Activated CD8-positive, alpha-beta memory T cell treated with anti-CD3 and anti-CD28 coated beads for 24 hours (primary cell): Measurements from ENCODE around the gene TMPRSS7.

Experiments
- DNase-seq: peaks from one replicate; pipeline ENCODE4 v3.0.0-alpha.2; 2020

The TMPRSS7 gene

DNA sequence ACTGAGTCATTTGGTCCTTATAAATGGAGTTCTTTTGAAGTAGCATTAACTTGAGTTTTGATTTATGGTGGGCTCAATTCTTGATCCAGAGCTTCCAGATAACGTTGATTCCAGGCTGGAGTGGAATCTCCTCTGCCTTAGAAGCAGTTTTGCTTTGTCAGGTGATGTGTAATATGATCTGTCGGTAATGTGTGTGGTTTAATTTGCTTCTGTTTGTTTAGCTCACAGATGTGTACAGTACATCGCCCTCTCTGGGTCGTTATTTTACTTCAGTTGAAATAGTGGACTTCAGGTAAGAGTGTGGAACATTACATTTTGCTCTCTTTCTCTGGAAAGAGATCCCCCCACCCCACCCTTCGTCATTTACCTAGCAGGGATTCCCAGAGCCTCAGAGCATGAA, 74.8 kb downstream of the TMPRSS7 start:
- no peak for DNase-seq

DNA sequence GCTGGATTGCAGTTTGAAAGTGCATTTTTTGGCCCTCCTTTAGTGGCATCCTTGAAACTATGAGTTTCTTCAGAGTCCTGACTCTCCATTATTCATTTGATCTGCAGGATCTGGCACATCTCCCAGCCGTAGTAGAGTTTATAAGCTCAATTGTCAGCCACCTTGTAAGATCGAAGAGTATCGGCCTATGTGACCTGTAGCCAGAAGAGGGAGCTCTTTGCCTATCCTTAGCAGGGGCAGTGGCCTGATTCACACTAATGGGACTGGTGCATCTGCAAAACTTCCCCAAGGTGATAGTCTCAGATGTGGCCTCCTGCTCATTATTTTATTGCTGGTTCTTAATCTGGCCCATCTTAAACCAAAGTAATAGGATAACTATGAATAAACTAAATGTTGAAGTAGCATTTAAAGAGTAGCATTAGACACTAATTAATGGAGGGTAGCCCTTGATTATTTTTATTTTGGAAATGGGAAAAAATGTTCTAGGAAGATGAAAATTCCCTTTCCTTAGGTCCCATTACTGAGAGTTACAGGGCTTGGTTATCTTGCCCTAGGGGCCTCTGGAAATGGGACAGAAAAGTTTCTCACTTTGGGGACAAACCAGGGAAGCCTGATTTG, 77.4 kb downstream of the TMPRSS7 start:
- DNase-seq, result peak; percentile 73

DNA sequence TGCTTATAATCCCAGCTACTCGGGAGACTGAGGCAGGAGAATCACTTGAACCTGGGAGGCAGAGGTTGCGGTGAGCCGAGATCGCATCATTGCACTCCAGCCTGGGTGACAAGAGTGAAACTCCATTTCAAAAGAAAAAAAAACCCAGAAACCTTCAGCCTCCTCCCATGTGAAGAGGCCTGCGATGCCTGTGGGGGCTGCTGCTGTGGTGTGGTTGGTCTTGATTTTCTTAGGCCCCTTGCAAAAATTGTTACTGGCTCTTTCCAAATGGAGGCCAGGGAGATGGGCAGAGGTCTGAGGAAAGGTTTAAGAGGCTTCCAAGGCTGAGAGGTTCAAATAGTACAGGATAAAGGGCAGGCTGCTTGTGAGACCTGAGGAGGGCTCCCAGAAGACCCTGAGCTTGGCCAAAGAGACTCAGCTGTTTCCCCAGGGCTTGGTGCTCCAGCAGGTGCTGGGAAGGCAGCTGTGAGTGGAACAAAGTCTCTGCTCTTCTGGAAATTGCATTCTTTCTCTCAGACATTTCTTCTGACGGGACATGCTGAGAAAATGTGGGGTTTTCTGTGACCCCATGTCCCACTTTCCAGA, 80.1 kb downstream of the TMPRSS7 start:
- DNase-seq, result no peak

DNA sequence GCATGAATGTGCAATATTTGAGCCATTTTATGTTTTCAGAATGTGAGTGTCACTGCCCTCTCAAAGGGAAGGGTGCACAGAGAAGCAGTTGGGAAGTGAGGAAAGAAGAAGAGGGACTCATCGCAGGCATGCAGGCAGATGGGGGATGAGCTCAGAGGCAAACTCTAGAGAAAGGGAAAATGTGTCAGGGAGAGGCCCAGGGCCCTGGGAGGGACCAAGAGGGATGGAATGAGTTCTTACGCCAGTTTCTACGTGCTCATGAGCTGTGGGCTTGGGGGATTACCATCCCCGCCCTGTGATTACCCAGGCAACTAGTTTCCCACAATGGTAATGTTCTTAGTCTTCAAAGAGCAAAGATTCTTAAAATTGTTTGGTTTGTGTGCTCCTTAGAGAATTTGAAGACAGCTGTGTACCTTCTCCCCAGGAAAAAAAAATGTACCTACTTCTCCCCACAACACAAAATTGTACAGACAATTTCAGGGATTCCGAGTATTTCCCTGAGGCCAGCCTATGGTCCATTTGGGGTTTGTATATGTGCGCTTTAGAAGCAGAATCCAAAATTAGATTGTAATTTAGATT, 80.7 kb downstream of the TMPRSS7 start:
- DNase-seq, result no peak

DNA sequence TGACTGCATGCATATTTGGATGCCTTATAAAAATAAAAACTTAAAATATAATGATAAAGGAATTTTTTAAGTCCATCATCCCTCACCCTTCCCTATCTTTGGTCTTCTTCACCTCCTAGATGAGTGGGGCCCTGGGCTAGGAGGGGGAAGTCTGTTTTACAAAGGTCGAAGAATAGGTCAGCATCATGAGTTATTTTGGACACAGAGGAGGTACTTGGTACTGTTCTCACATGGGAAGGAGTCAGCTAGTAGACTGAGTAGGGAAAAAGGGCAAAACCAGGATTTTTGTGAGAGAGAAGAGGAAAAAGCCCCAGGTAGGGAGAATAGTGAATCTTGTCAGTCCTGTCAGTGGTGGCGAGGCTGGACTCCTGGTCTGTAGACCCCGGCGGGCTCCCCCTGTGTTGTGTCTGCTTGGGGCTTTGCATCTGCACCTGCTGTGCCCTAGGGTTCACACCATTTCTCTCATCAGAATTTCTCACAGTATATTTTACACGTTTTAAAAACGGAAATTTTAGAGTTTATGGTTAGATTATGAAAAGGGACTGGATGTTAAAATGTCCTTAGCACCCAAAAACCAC, 81.4 kb downstream of the TMPRSS7 start:
- no peak for DNase-seq

DNA sequence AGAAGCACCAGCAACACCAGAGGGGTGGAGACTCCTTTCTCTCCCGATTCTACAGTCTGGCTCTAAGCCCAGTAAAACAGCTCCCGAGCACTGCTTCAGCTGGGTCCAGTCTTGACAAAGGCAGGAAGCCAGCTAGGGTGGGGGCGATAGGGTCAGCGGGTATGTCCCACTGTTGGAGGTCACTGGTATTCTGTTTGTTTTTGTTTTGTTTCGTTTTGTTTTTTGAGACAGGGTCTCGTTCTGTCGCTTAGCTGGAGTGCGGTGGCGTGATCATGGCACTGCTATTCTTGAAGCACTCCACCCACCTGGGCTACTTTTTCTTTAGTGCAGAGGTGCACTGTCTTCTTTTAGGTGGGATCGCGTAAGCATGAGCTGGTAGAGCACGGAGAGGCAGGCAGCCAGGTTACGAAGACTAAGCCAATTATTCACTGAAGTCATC, 82.2 kb downstream of the TMPRSS7 start:
- no peak for DNase-seq

DNA sequence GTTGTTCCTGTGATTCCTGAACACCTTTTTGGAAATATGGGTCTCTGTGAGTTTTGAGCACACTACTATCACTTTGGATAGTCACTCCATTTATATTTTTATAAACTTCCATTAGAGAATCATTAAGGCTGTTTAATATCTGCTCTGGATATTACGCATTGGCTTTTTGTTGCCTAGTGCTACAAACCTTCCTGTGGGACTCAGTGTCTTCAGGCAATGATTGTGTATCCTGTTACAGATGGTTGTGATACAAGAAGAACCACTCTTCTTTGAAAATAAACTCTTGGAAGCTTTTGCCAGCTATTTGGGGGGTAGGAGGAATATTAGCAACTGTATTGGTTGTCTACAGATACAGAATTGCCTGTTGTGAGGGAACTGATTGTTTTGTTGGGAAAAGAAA, 82.9 kb downstream of the TMPRSS7 start:
- no peak for DNase-seq

DNA sequence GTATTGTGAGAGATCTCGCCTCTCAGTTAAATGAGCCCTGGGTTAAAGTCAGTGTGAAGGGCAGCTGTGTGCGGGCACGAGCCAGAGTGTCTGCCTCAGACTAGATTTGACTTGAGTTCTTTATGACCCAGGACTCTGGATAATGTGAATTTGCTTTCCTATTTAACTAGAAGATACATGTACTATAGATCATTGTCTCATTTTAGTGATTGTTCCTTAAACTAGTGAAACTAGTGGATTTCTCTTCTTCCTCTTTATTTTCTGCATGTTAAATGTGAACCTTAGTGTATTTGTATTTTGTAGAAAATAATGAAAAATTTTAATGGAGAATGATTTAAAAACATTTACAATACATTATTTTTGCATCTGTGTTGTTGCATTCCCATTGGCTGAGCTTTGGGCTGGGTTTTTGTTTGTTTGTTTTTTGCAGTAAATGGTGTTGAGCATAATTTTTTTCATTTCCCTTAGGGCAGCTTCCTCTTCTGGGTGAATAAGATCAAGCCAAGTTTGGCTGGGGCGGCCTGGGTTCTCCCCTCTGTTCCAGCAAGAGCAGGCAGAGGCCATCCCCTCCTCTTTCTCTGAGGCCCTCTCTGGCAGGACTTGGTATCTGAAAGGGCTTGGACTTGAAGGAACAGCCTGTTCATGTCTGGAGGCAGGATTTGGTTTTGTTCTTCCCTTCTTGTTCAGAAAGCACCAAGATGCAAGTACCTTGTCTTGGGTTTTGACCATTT, 83.5 kb downstream of the TMPRSS7 start:
- DNase-seq, result no peak

DNA sequence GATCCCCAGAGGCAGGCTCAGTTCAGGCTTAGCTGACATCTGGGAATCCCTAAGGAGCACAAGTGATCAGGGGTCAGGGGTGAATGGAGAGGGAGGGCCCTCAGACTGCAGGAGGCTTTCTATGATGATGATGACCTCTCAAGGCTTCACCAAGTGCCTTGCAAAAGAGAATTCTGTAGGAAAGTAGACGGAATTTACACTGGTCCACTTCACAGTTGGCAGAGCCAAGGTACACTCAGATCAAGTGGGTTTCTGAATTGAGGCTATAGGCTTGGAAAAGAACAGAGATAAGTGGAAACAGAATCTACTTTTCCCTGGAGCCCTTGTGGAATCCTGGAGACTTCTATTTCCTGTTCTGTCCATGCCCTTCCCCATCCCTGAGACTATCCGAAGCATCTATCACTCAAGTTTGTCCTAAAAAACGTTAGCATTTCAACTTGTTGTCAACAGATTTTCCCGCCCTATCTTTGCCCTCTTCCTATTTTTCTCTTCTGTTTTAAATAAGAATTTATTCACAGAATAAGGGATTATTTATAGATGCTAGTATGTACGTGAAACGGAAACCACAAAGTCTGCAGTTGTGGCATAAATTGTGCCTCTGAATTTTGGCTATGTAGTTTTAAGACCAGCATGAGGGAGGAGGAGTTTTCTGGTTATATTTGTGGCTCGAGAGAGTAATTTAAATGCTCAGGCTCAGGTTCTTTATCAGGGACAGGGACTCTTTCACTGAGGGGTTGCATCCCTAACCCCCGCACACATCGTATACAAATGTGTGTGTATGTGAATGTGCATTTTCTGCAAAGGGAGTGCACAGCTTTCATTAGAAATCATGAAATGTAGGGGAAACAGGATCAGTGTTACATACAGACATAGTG, 85.7 kb downstream of the TMPRSS7 start:
- no peak for DNase-seq

DNA sequence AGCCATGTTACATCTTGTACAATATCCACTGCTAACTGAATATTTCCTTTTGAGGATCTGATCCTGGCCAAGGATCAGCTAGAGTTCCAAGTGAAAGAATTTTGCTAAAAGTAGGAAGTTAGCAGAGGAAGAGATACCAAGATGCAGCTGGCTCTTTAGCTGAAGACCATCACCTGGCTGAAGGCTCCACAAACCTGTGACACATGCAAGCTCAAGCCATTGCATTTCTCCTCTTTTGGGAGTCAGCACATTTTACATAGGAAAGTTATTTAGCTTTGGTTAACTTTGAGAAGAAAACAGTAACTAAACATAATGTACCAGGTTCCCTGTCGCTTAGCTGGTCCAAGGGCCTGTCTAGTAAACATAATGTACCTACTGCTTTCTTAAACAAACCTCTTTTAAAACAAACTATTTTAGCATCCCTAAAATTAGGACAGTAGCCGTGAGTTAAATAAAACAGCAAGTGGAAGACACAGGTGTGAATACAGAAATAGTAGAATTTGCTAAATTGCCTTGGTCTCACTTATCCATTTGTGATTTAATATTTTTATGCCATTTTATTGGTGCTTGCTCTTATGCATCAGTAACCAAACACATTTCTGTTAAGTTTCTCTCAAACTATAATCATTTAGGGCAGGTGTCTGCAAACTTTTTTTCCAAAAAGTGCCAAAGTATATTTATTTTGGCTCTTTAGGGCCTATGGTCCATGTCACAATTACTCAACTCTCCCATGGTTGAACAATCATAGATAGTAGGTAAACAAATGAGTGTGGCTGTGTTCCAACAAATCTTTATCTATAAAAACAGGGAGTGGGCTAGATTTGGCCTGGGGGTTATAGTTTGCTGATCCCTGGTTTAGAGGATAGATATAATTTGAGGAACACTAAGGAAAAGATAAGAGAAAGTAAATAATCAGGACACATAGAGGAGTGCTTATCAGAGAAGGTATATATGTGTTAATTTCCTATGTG, 87.3 kb downstream of the TMPRSS7 start:
- no peak for DNase-seq

DNA sequence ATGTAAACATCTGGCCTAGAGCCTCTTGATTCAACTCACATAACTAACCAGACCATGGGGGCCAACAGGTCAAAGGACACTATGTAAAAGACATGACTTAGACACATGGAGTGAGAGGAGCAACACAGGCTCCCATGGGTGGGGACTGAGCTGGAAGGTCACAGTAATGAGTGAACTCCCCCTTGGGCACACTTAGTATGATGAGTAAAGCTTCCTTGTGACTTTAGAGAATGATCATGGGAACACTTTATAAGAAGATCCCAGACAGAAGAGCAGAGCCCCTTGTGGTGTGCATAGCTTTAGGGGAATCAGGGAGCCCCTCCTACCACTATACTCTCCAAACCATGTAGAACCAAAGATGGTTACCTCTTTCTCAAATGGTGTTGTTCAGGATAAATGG, 88.3 kb downstream of the TMPRSS7 start:
- no peak for DNase-seq

DNA sequence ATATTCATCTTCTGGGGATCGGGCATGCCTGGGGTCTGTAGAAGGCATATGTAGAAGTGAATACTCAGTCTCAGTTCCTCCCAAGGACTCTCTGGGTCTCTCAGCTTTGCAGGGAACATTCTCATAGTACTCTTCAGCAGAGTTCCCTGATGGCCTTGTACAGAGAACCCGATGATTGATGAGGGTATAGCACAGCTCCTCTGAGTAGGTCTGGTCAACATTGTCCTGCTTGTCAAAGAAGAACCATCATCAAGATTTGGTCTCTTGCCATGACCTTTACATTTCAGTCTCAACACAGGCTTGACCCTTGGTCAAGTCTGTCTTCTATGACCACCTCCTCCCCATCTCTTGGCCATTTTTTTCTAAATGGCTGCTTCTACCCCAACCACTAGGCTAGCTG, 89.0 kb downstream of the TMPRSS7 start:
- no peak for DNase-seq

DNA sequence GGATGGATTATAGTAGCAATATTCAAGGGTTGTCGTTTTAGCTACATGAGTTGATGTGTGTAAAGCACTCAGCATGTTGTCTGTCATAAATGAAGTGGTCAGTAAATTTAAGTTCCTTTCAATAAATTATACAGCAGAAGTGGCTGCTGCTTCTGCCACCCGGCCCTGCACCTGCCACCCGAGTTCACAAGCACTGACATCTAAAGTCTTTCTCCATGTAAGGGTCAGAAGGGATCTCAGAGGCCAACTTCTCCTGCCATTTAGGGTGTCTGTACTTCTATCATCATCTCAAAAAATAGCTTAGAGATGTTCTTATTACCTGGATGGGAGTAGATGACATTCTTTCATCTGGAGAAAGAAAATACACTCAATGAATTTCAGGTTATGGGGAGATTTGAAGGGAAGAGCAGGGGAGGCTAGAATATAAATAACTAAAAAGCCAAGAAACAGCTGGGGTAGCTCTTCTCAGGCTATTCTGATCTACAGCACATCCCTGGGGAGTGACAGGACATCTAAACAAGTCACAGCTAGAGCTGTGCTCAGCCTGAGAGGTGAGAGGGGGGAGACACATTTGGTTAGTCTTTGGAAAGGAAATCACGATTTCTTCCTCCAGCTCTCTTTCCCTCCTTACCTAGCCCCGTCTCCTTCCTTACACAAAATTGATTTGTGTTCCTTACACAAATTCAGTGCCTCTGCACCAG, 90.5 kb downstream of the TMPRSS7 start:
- DNase-seq, result no peak

DNA sequence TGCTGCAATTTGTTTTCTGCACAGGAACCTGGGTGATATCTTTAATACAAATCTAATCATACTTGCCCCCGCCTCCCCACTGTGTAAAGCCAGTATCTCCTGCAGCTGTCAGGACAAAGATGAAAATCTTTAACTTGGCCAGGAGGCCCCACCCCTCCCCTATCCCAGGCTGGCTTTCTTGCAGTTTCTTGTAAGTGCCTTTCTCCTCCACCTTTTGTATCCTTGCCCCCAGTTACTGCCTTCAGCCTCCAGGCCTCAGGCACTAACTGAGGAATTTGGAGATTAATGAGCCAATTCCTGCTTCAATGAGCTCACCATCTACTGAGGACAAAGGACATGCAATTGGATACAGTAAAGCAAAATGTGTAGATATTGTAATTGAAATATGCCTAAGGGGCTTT, 92.0 kb downstream of the TMPRSS7 start:
- no peak for DNase-seq

DNA sequence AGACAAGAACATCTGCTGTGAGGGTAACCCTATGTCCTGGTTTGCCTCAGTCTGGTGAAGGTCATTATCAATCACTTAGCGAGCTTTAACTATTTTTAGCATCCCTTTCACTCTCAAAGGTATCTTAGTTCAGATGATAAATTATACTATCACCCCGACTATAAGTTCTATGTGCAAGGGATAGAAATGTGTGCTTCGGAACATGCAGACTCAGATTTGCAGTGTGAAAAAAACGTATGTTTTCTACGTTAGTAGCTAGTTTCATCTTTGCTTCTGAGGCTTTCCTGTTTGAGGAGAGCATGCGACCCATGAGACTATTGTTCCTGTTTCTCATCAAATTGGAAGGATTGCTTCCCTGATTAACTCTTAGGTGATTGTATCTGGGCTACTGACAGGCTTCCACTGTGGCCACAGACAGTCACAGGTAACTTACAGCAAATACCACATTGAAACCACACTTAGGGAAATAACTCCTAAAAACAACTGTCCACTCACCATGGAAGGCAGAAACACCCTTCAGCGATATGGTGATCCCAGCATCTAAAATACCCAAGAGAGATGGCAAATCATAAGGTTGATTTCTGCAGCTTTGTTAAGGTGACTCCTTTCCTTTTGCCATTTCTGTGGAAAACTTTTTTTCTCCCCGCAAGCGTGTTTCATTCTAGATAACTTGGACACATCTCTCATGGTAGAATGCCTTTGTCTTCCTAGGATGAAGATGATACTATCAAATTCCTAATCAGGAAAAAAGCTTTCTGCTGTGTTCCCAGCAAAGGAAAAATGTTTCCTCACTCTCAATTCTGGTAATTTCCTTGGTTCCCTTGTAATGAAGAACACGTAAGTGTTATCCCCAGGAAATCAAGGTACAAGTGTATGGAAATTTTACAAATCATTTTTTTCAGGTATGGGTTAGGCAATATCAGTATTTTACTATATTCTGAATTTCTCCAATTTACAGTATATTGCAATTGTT, 93.3 kb downstream of the TMPRSS7 start:
- no peak for DNase-seq

DNA sequence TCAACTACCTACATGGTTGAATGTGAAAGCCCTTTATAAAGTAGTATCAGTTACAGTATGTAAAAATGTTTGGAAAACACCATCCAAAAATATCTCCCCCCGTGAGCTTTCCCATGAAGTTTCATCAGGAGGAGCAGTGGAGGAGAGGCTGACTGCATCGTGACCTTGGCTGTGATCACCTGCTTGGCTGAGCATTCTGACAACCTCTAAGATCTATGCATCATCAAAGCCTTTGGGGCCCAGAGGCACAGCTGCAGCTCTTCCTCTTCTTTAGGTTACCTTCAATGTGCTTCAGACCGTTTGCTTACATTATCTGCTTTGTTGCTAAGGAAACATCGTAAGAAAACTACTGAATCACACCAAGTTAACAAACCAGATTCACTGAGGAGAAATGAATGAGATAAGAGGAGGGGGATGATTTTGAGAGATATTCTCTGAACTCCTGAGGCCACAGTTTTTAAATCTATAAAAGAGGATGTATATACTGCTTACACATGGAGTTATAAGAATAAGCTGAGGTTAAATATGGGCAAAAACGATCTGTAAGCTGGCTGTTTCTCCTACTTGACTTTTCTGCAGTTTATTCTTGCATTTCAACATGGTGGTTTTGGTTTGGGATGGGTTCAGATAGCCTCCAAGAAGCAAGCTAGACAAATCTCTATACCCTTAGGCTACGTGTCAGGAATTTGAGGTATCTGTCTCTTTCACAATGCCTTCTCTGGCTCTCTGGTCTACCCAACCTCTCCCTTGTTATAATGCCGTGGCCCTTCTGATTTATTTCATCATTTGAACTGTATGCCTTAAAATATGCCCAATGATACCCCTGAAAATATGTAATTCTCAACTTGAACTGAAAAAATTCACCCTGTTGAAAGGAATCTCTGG, 94.5 kb downstream of the TMPRSS7 start:
- DNase-seq, result no peak

DNA sequence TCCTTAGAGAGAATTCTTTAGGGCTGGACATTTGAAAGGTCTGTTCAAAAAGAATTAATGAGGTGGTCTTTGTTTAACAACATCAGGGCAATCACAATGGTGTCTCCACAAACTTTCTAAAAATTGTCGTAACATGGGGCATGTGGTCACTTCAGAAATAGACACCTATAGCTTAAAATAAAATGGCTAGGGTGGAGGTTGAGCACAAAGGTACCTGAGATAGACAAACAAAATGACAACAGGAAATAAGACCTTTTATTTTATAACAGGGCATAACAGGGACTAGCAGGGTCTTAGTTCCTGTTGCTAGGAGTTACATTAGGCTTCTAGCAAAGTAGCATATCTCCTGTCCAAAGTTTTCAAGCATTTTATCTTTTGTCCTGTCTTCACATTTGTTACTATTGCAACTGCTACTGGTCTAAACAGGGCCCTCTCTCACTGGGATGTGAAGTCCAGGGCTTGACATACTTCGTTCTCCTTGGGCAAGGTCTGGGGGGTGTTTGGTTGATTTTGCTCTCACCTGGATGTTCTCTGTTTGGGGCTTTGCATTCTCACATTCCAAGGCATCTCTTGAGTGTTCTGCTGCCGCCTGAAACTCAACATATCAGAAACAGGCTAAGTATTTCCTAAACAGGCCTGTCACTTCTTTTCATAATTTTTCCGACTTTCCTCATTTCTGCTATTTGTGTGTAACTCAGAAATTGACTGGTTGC, 95.5 kb downstream of the TMPRSS7 start:
- DNase-seq, result no peak

DNA sequence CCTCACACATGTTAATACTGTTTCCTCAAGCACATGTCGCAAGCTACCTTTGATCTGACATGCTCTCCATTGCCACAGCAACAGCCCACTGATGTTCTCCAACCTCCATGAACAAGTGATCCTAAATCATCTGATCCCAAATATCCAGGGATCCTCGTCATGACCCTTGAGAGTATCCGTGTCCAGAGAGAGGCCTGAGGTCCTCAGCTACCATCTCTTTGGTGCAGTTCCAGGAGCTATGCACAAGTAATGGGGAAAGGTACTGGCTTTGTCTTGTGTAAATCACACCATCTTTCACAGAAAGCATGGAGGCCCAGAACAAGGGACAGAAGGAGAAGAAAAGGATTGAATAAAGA, 96.1 kb downstream of the TMPRSS7 start:
- DNase-seq, result no peak
